ENCODE measurements around the gene VSTM2B. TPM values are rescaled to one million over a fixed set of nuclear protein-coding genes. Genes with fewer than 3 reads are reported as not detected.
"Not testable (repeated sequence)": the region's sequence is repeated elsewhere in the genome, so short reads cannot be mapped to it uniquely, and the experiment has no call there.

VSTM2B gene
- total RNA-seq, 1 experiment from 2014 or later: 2.5 TPM

GRCh38 chr19:29554149-29554548, 28.4 kb downstream of the VSTM2B start:
- no peak for DNase-seq (ENCODE audit: low spot score)
- in situ Hi-C loops (cut with HindIII; ENCODE audit: low sequenced_read_pairs): no loop called here

DNA sequence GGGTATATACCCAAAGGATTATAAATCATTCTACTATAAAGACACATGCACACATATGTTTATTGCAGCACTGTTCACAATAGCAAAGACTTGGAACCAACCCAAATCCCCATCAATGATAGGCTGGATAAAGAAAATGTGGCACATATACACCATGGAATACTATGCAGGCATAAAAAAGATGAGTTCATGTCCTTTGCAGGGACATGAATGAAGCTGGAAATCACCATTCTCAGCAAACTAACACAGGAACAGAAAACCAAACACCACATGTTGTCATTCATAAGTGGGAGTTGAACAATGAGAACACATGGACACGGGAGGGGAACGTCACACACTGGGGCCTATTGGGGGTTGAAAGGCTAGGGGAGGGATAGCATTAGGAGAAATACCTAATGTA, 33.3 kb downstream of the VSTM2B start:
- DNase-seq (ENCODE audit: low spot score); in situ Hi-C loops (cut with HindIII; ENCODE audit: low sequenced_read_pairs): not testable (repeated sequence)

DNA sequence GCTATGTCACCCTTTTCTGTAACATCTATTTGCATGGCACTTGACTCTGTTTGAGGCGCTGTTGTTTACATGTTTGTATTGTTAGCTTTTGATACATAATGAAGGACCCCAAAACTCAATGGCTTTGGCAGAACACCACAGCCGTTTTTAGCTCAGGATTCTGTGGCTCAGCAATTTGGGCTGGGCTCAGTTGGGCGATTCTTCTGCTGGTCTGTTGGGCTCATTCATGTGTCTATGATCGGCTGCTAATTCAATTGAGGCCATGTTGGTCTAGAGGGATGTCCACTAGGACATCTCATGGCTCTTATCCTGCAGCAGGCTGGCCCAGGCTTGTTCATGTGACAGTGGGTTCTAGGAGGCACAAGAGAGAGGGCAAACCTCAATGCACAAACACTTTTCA, 33.9 kb downstream of the VSTM2B start:
- no peak for DNase-seq (ENCODE audit: low spot score)
- in situ Hi-C loops (cut with HindIII; ENCODE audit: low sequenced_read_pairs): no loop called here

DNA sequence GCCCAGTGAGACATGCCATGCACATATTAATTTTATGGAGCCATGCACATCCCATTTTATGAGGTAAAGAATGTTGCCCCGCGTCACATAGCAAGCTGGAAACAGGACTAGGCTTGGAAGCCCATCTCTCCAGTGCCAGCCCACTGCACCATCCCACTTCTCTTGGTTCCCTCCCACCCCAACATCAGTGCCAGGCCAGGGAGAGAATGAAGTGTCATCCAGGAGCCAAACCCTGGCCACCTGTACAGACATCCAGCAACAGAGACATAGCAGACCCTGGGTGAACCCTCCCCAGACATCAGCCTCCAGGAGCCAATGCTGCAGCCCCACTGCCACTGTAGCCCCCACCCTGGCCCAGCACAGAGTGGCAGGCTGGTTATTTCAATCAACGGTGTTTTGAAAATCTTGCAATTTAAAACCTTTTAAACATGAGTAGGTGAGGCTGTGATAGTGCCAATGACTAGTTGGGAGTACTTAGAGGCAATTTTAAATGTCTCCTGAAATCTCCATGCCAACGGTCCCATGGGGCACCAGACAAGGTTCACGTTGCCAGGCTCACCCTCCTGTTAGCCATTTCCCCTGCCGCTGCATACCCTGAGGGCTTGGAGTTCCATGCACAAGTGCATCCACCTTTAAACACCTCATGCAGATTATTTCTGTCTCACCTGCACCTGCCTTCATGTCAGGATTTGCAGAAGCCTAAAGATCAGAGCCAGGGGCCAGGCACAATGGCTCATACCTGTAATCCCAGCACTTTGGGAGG, 34.7 kb downstream of the VSTM2B start:
- no peak for DNase-seq (ENCODE audit: low spot score)
- in situ Hi-C loops (cut with HindIII; ENCODE audit: low sequenced_read_pairs): no loop called here

DNA sequence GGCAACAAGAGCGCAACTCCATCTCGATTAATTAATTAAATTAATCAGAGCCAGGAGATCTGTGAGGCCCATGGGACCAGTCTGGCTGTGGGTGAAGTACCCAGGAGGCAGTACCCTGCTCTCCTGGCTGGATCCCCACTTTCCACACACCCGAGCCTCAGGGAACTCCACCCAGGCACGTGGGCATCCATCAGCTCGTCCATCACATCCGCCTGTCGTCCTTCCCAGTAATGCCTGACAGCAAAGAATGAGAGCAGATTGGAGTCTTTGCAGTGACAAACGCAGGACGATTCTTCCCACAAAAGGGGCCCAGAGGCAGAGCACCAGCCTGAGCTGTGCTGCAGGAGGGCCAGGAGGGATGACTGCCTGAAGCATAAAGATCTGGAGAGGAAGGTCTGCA, 35.8 kb downstream of the VSTM2B start:
- in situ Hi-C loops (cut with HindIII; ENCODE audit: low sequenced_read_pairs): no loop called here
- DNase-seq (ENCODE audit: low spot score): no peak

DNA sequence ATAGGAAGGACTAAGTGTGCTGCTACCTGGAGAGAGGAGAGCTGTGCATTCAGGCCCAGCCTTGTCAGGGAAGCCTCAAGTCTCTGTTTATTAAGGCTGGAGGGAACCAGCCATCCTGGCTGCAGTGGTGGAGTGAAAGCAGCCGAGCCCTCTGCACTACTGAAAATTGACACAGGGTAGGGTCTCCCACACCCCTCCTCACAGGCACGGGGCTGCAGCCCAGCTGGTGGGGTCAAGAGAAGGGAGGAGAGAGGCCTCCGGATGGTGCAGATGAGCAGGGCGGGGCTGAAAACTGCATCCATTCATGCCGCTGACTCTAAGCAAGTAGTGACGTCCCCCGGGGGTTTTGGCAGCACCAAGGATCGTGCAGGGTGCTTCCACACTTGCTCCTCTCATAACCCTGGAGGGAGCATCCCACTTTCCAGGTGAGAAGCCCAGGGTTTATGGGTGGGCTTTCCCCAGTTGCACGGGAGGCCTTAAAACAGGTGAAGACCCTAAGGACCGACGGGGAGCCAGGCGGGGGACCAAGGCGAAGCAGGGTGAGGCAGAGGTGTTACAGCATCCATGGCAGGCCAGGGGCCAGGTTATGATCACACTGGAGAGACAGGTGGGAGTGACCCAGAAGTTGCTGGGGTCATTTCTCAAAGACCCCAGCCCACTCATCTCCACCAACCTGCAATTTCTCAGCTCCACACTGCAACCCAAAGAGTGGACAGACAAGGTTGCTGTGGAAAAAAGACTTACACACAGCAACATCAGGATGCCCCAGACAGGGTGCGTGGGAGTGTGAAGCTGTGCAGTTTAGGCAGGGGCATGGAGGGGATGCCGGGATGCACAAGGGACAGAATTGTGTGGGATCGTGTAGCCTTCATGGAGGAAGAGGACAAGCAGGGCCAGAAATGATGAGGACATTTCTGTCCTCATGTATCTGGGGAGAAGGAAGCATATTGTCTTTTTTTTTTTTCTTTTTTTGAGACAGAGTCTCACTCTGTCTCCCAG, 36.8 kb downstream of the VSTM2B start:
- in situ Hi-C loops (cut with HindIII; ENCODE audit: low sequenced_read_pairs): no loop called here
- DNase-seq (ENCODE audit: low spot score): no peak

DNA sequence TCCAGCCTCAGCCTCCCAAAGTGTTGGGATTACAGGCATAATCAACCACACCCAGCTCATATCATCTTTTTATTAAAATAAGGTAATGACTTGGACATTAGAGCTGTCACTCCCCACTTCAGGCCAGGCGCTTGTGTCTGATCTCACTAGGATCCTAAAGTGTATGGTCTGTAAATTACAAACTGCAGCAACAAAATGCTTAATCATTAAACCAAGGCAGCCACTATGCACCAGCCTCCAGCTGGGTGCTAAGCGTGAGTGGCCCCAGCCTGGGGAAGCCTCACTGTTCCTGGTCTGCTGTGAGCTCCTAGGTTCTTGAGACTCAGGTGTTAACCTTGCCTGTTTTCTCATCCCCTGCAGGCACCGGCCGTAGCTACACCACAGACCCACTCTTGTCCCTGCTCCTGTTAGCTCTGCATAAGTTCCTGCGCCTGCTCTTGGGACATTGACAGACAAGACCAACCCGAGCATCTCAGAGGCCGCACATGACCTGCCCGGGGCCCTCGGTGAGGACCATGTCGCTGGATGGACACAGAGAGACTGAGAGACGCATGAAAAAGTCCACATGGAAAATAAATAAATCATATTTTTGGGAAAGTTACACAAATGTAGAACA, 37.8 kb downstream of the VSTM2B start:
- DNase-seq (ENCODE audit: low spot score): no peak
- in situ Hi-C loops (cut with HindIII; ENCODE audit: low sequenced_read_pairs): no loop called here

GRCh38 chr19:29564574-29565005, 38.8 kb downstream of the VSTM2B start:
- in situ Hi-C loops (cut with HindIII; ENCODE audit: low sequenced_read_pairs): no loop called here
- DNase-seq (ENCODE audit: low spot score): peak; percentile 57

DNA sequence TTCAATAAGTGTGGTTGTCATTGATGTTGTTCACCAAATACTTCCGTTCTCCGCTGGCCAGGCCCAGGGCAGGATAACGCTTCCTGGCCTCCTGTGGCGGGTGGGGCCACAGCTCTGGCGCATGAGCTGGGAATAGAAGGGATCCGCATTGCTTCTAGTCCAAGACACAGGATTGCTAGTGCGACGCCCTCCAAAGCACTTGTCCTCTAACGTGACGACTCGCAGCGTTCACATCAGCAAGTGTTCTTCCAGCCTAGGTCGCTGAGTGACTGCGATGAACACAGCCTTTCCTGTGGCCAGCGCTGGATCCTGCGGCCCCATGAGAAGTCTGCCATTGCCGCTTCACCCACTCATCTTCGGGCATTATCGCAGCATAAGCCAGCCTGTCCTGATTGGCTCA, 39.4 kb downstream of the VSTM2B start:
- DNase-seq (ENCODE audit: low spot score): no peak
- in situ Hi-C loops (cut with HindIII; ENCODE audit: low sequenced_read_pairs): no loop called here

DNA sequence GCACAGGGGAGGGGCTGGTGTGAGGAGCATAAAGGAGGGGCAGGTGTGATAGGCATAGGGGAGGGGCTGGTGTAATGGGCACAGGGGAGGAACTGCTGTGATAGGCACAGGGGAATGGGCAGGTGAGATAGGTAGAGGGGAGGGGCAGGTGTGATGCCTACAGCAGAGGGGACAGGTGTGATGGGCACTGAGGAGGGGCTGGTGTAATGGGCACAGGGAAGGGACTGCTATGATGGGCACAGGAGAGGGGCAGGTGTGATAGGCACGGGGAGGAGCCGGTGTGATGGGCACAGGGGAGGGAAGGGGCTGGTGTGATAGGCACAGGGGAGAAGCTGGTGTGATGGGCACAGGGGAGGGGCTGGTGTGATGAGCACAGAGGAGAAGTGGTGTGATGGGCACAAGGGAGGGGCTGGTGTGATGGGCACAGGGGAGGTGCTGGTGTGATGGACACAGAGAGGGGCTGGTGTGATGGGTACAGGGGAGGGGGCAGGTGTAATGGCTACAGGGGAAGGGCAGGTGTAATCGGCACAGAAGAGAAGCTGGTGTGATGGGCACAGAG, 40.8 kb downstream of the VSTM2B start:
- in situ Hi-C loops (cut with HindIII; ENCODE audit: low sequenced_read_pairs): no loop called here
- no peak for DNase-seq (ENCODE audit: low spot score)

GRCh38 chr19:29567366-29567915, 41.6 kb downstream of the VSTM2B start:
- in situ Hi-C loops (cut with HindIII; ENCODE audit: low sequenced_read_pairs): no loop called here
- DNase-seq (ENCODE audit: low spot score): no peak

GRCh38 chr19:29568036-29569025, 42.5 kb downstream of the VSTM2B start:
- in situ Hi-C loops (cut with HindIII; ENCODE audit: low sequenced_read_pairs): no loop called here
- DNase-seq (ENCODE audit: low spot score): peak; percentile 19

GRCh38 chr19:29569038-29569911, 43.5 kb downstream of the VSTM2B start:
- in situ Hi-C loops (cut with HindIII; ENCODE audit: low sequenced_read_pairs): no loop called here
- DNase-seq (ENCODE audit: low spot score): no peak

GRCh38 chr19:29571181-29571580, 45.4 kb downstream of the VSTM2B start:
- DNase-seq (ENCODE audit: low spot score): no peak

GRCh38 chr19:29573486-29573885, 47.7 kb downstream of the VSTM2B start:
- in situ Hi-C loops (cut with HindIII; ENCODE audit: low sequenced_read_pairs): no loop called here
- no peak for DNase-seq (ENCODE audit: low spot score)

More at GRCh38 chr19:29571181-29571580, 45.4 kb downstream of the VSTM2B start:
- in situ Hi-C loops (cut with HindIII; ENCODE audit: low sequenced_read_pairs): no loop called here

DNA sequence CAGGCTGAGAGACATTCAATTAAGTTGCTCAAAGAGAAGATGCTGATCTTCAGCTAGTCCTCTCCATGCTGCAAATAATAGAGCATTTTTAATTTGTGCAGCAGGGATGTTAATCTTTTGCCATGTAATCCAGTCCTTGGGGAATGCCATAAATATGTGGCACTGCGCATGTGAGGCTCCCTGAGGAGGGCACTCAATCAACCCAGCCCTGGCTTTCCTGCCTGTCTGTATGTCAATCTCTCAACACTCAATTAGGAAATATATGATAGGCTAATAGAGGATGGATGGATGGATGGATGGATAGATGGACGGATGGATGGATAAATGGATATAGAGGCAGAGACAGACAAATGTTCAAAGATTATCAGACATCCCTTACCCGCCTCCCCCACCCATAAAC, 48.7 kb downstream of the VSTM2B start:
- DNase-seq (ENCODE audit: low spot score): no peak
- in situ Hi-C loops (cut with HindIII; ENCODE audit: low sequenced_read_pairs): no loop called here

- DNase-seq (ENCODE audit: low spot score): no peak
- in situ Hi-C loops (cut with HindIII; ENCODE audit: low sequenced_read_pairs): no loop called here
These were observed 50.3 kb downstream of the VSTM2B start for GRCh38 chr19:29576046-29576606.
